Liver (tissue), 9 donors: ENCODE data around the gene ZYX. TPM values are rescaled to one million over a fixed set of nuclear protein-coding genes. Genes with fewer than 3 reads are reported as not detected.
"Not testable (repeated sequence)": the region's sequence is repeated elsewhere in the genome, so short reads cannot be mapped to it uniquely, and the experiment has no call there.

ENCODE experiments used
- DNase-seq: peaks from one replicate; pipeline ENCODE4 v3.0.0-alpha.2; 2017; ENCODE audit warnings: low spot score
- H3K27ac ChIP-seq, 2 donors: one replicate each; pipeline ENCODE4 v1.7.0; 2013; ENCODE audit warnings: inconsistent platforms in 2 of 2, low read length in 2 of 2, control low read depth in 1 of 2, low read depth in 1 of 2, mild to moderate bottlenecking in 1 of 2
- H3K27me3 ChIP-seq, 4 donors: one replicate each; pipeline versions ENCODE4 v1.6.1 to v1.7.0; 2013; ENCODE audit warnings: low read length in 3 of 4, inconsistent platforms in 1 of 4, mild to moderate bottlenecking in 1 of 4, moderate library complexity in 1 of 4; ENCODE audit not compliant: control insufficient read depth in 4 of 4, insufficient read depth in 4 of 4
- H3K36me3 ChIP-seq, 4 donors: one replicate each; pipeline versions ENCODE4 v1.6.1 to v1.7.0; 2013; ENCODE audit warnings: low read length in 3 of 4, mild to moderate bottlenecking in 3 of 4, low read depth in 1 of 4, moderate library complexity in 1 of 4; ENCODE audit not compliant: control insufficient read depth in 4 of 4, insufficient read depth in 3 of 4
- H3K4me1 ChIP-seq, 4 donors: one replicate each; pipeline versions ENCODE4 v1.6.1 to v1.7.0; 2013; ENCODE audit warnings: low read length in 3 of 4, mild to moderate bottlenecking in 3 of 4, moderate library complexity in 1 of 4; ENCODE audit not compliant: control insufficient read depth in 4 of 4, insufficient read depth in 4 of 4
- H3K4me3 ChIP-seq, 3 donors: one replicate each; pipeline versions ENCODE4 v1.6.1 to v1.7.0; 2013; ENCODE audit warnings: low read length in 3 of 3, control low read depth in 1 of 3, low read depth in 1 of 3, mild to moderate bottlenecking in 1 of 3
- H3K9ac ChIP-seq, 2 donors: one replicate each; pipeline ENCODE4 v1.7.0; 2013; ENCODE audit warnings: low read length in 2 of 2, mild to moderate bottlenecking in 2 of 2, moderate library complexity in 2 of 2, control low read depth in 1 of 2, low read depth in 1 of 2
- H3K9me3 ChIP-seq, 4 donors: one replicate each; pipeline versions ENCODE4 v1.6.1 to v1.7.0; 2013; ENCODE audit warnings: low read length in 3 of 4; ENCODE audit not compliant: control insufficient read depth in 4 of 4
- CTCF ChIP-seq: fragments of 150-350 bp; IDR thresholded peaks from 2 replicates; pipeline ENCODE4 v1.5.1; 2017; ENCODE audit warnings: improper control_type of control experiment, low read depth, low read length; ENCODE audit not compliant: missing input control
- EGR1 ChIP-seq, 2 donors: IDR thresholded peaks; 2 replicates each; pipeline ENCODE4 v1.6.1; 2016 to 2018; ENCODE audit warnings: antibody characterized with exemption in 2 of 2, low read depth in 2 of 2
- FOXA1 ChIP-seq: IDR thresholded peaks from 2 replicates; pipeline ENCODE4 v1.6.1; 2016; ENCODE audit warnings: antibody characterized with exemption
- FOXA2 ChIP-seq: IDR thresholded peaks from 2 replicates; pipeline ENCODE4 v1.6.1; 2016; ENCODE audit warnings: antibody characterized with exemption
- HNF4A ChIP-seq, 2 donors: conservative IDR thresholded peaks; 2 replicates each; pipeline ENCODE4 v1.6.1; 2016; ENCODE audit warnings: antibody characterized with exemption in 2 of 2, mild to moderate bottlenecking in 2 of 2
- HNF4G ChIP-seq: IDR thresholded peaks from 2 replicates; pipeline ENCODE4 v1.6.1; 2016; ENCODE audit warnings: antibody characterized with exemption
- JUND ChIP-seq, 2 donors: IDR thresholded peaks; 2 replicates each; pipeline ENCODE4 v1.6.1; 2016; ENCODE audit warnings: antibody characterized with exemption in 2 of 2
- RXRA ChIP-seq, 2 donors: IDR thresholded peaks; 2 replicates each; pipeline ENCODE4 v1.6.1; 2017 to 2018; ENCODE audit warnings: antibody characterized with exemption in 2 of 2, mild to moderate bottlenecking in 1 of 2
- SP1 ChIP-seq: IDR thresholded peaks from 2 replicates; pipeline ENCODE4 v1.6.1; 2018; ENCODE audit warnings: antibody characterized with exemption, mild to moderate bottlenecking
- TAF1 ChIP-seq: conservative IDR thresholded peaks from 2 replicates; pipeline ENCODE4 v1.6.1; 2016; ENCODE audit warnings: antibody characterized with exemption, mild to moderate bottlenecking
- YY1 ChIP-seq: IDR thresholded peaks from 2 replicates; pipeline ENCODE4 v1.6.1; 2016; ENCODE audit warnings: antibody characterized with exemption, mild to moderate bottlenecking
- WGBS: extraction: QIAGEN DNeasy Blood & Tissue Kit; methylation state at CpG from one replicate; pipeline ENCODE4 v1.1.7; 2013; 5-methylcytosine and 5-hydroxymethylcytosine counted together
- polyA plus RNA-seq, 2 donors: library from polyadenylated mRNA; stranded (reverse) in 1 of 2; unstranded in 1 of 2; fragments of 200-250 nt in 1 of 2; fragments of >200 nt in 1 of 2; fragmentation: Nextera tagmentation in 1 of 2; extraction: Ambion mirVana in 1 of 2; gene quantifications; one replicate each; pipeline versions ENCODE4 v1.2.1 to v1.2.3, GENCODE V29; 2013 to 2015
- total RNA-seq, 2 donors: library from RNA; depleted of rRNA; stranded (reverse); fragments of >200 nt; gene quantifications; one replicate each; pipeline ENCODE4 v1.2.3, GENCODE V29; 2014
- TF ChIP-seq, protein P1 (sequence below): IDR thresholded peaks from 2 replicates; pipeline ENCODE4 v1.6.1; 2016; ENCODE audit warnings: antibody characterized with exemption
- TF ChIP-seq, protein P2 (sequence below): IDR thresholded peaks from 2 replicates; pipeline ENCODE4 v1.6.1; 2016; ENCODE audit warnings: antibody characterized with exemption
- TF ChIP-seq, protein P3 (sequence below): IDR thresholded peaks from 2 replicates; pipeline ENCODE4 v1.6.1; 2016; ENCODE audit warnings: antibody characterized with exemption, mild to moderate bottlenecking
- donor health status: healthy.
- donor health status: healthy.
- donor health status: healthy.
- donor health status: healthy.
- donor health status: healthy.

ZYX gene
- total and polyA plus RNA-seq, 4 donors: 15.4 to 49.7 (median 16.5) TPM

DNA sequence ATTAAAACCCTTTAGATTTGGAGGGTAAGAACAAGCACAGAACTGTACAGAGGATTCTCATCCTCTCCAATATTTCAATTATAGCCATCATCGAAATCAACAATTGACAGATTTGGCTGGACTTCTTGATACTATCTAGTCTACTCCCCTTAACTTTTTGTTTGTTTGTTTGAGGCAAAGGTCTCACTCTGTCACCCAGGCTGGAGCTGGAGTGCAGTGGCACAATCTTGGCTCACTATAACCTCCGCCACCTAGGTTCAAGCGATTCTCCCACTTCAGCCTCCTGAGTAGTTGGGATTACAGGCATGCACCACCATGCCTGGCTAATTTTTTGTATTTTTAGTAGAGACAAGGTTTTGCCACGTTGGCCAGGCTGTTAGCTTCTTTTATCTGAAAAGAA lies 21.1 kb downstream of the ZYX start:
- H3K4me3 ChIP-seq, H3K9me3 ChIP-seq, H3K27ac ChIP-seq, H3K27me3 ChIP-seq, H3K9ac ChIP-seq, DNase-seq: not testable (repeated sequence)
- H3K4me1 ChIP-seq: peaks cover 0 to 54% (median 41%) of the 10 kb centered on the region in 4 donors
- H3K36me3 ChIP-seq: peaks cover 0 to 25% (median 6%) of the 10 kb centered on the region in 4 donors
- TF ChIP-seq RXRA (IDR thresholded peaks at IDR 0.05): peak; percentile 58 to 80
- TF ChIP-seq SP1: peak; percentile 46
- peak; percentile 67 to 77 for TF ChIP-seq HNF4A (conservative IDR thresholded peaks at IDR 0.05)
- 39% methylated on average over 4 of the region's 4 CpGs for WGBS

DNA sequence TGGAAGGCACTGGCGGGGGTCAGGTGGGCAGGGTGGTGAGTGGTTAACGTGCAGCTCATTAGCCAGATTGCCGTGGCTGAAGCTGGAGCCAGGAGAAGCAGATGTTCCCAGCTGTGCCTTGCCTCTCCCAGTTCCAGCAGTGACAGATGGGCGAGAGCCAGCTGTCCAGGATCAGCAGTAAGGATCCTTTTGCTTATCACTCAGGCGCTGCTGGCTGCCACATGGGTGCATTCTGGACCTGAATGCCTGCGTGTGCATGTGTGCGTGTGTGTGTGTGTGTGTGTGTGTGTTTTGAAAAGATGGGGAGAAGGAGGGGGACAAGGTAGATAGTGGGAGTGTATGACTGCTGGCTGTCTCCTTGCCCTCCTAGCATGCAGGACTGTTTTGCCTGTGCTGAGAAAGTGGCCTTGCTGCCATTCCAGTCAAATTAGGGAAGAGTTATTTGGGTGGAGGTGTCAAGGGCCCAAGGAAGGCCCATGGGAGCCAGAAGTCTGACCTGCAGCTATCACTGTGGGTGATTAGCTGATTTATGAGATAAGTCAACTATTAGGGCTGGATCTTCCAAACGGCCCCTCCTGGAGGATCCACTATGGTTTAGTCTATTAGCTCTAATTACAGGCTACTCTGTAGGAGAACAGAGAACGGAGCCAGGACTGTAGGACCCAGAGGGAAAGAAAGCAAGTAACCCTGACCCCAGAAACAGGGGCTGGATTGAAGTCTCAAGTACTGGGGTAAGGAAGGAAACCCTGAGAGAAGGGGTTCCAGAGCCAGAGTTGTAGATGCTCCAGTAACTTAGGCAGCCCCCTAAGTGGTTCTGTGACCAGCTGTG lies 24.2 kb downstream of the ZYX start:
- H3K9ac ChIP-seq: no peak overlapping the region
- H3K4me1 ChIP-seq: peaks cover 6 to 60% (median 51%) of the 10 kb centered on the region in 4 donors
- no peaks in the 10 kb centered on the region for H3K27me3 ChIP-seq
- no peak overlapping the region for H3K4me3 ChIP-seq
- TF ChIP-seq TAF1 (no peak), CTCF (no peak), FOXA2 (no peak), FOXA1 (no peak), SP1 (no peak), HNF4G (no peak), RXRA (IDR thresholded peaks at IDR 0.05) (no peak), EGR1 (IDR thresholded peaks at IDR 0.05; ENCODE audit: low read depth in 2 of 2) (no peak), YY1 (no peak), JUND (IDR thresholded peaks at IDR 0.05) (no peak)
- TF ChIP-seq, protein P1, sequence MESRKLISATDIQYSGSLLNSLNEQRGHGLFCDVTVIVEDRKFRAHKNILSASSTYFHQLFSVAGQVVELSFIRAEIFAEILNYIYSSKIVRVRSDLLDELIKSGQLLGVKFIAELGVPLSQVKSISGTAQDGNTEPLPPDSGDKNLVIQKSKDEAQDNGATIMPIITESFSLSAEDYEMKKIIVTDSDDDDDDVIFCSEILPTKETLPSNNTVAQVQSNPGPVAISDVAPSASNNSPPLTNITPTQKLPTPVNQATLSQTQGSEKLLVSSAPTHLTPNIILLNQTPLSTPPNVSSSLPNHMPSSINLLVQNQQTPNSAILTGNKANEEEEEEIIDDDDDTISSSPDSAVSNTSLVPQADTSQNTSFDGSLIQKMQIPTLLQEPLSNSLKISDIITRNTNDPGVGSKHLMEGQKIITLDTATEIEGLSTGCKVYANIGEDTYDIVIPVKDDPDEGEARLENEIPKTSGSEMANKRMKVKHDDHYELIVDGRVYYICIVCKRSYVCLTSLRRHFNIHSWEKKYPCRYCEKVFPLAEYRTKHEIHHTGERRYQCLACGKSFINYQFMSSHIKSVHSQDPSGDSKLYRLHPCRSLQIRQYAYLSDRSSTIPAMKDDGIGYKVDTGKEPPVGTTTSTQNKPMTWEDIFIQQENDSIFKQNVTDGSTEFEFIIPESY: no peak
- TF ChIP-seq, protein P2, sequence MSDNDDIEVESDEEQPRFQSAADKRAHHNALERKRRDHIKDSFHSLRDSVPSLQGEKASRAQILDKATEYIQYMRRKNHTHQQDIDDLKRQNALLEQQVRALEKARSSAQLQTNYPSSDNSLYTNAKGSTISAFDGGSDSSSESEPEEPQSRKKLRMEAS: no peak
- TF ChIP-seq, protein P3, sequence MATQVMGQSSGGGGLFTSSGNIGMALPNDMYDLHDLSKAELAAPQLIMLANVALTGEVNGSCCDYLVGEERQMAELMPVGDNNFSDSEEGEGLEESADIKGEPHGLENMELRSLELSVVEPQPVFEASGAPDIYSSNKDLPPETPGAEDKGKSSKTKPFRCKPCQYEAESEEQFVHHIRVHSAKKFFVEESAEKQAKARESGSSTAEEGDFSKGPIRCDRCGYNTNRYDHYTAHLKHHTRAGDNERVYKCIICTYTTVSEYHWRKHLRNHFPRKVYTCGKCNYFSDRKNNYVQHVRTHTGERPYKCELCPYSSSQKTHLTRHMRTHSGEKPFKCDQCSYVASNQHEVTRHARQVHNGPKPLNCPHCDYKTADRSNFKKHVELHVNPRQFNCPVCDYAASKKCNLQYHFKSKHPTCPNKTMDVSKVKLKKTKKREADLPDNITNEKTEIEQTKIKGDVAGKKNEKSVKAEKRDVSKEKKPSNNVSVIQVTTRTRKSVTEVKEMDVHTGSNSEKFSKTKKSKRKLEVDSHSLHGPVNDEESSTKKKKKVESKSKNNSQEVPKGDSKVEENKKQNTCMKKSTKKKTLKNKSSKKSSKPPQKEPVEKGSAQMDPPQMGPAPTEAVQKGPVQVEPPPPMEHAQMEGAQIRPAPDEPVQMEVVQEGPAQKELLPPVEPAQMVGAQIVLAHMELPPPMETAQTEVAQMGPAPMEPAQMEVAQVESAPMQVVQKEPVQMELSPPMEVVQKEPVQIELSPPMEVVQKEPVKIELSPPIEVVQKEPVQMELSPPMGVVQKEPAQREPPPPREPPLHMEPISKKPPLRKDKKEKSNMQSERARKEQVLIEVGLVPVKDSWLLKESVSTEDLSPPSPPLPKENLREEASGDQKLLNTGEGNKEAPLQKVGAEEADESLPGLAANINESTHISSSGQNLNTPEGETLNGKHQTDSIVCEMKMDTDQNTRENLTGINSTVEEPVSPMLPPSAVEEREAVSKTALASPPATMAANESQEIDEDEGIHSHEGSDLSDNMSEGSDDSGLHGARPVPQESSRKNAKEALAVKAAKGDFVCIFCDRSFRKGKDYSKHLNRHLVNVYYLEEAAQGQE: no peak
- peaks cover 0 to 3% (median 0%) of the 10 kb centered on the region in 4 donors for H3K36me3 ChIP-seq
- no peaks in the 10 kb centered on the region for H3K9me3 ChIP-seq
- no peak overlapping the region for H3K27ac ChIP-seq
- 67% methylated on average over 9 of the region's 9 CpGs for WGBS
- DNase-seq: no peak
